ENCODE results near the gene CASP14.

CASP14 gene

DNA sequence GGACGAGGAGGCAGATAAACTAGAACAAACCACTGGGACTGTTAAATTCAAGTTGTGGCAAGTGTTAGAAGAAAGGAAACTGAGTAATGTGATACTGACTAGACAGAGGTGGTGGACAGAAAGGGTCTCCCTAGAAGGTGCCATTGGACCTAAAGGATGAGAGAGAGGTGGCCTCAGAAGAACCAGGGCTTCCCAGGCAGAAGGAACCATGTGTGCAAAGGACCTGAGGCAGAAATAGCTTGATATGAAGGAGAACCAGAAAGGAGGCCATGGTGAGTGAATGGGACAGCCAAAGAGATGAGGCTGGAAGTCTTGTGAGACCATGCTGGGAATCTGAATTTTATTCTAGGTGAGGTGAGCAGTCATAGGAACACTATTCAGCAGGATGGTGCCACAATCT, 55.1 kb downstream of the CASP14 start:
- no peak overlapping the region for H3K4me3 ChIP-seq (ENCODE audit: low read depth, low read length)
- no peak for DNase-seq (ENCODE audit: low read depth)
- TF ChIP-seq, protein P1, sequence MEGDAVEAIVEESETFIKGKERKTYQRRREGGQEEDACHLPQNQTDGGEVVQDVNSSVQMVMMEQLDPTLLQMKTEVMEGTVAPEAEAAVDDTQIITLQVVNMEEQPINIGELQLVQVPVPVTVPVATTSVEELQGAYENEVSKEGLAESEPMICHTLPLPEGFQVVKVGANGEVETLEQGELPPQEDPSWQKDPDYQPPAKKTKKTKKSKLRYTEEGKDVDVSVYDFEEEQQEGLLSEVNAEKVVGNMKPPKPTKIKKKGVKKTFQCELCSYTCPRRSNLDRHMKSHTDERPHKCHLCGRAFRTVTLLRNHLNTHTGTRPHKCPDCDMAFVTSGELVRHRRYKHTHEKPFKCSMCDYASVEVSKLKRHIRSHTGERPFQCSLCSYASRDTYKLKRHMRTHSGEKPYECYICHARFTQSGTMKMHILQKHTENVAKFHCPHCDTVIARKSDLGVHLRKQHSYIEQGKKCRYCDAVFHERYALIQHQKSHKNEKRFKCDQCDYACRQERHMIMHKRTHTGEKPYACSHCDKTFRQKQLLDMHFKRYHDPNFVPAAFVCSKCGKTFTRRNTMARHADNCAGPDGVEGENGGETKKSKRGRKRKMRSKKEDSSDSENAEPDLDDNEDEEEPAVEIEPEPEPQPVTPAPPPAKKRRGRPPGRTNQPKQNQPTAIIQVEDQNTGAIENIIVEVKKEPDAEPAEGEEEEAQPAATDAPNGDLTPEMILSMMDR (IDR thresholded peaks at IDR 0.05; ENCODE audit: low read depth, low read length), result no peak
- no peak for TF ChIP-seq MYC (IDR thresholded peaks at IDR 0.05; ENCODE audit: low read depth, low read length)
- no peak for TF ChIP-seq POLR2A (IDR thresholded peaks at IDR 0.05; ENCODE audit: extremely low read depth, insufficient read length)
- TF ChIP-seq, protein P2, sequence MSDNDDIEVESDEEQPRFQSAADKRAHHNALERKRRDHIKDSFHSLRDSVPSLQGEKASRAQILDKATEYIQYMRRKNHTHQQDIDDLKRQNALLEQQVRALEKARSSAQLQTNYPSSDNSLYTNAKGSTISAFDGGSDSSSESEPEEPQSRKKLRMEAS (IDR thresholded peaks at IDR 0.05; ENCODE audit: low read depth, low read length), result no peak

DNA sequence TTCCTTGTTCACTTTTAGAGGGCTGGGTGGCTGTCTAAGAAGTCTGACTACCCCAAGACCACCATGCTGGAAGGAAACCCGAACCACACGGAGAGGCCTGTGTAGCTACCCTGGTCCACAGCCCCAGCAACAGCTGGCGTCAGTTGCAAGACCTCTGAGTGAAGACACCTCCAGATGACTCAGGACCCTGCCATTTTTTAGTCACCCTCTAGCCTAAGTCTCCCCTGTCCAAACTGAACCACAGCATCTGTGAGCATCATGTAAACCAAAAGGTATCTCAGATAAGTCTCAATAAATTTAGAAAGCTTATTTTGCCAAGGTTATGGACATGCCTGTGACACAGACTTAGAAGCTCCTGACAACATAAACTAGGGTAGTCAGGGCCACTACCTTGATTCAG, 55.8 kb downstream of the CASP14 start:
- no peak for DNase-seq (ENCODE audit: low read depth)
- H3K4me3 ChIP-seq (ENCODE audit: low read depth, low read length), result no peak overlapping the region
- TF ChIP-seq, protein P1 (IDR thresholded peaks at IDR 0.05; ENCODE audit: low read depth, low read length), result no peak
- TF ChIP-seq, protein P2 (IDR thresholded peaks at IDR 0.05; ENCODE audit: low read depth, low read length), result no peak
- TF ChIP-seq MYC (IDR thresholded peaks at IDR 0.05; ENCODE audit: low read depth, low read length) (no peak), POLR2A (IDR thresholded peaks at IDR 0.05; ENCODE audit: extremely low read depth, insufficient read length) (no peak)

DNA sequence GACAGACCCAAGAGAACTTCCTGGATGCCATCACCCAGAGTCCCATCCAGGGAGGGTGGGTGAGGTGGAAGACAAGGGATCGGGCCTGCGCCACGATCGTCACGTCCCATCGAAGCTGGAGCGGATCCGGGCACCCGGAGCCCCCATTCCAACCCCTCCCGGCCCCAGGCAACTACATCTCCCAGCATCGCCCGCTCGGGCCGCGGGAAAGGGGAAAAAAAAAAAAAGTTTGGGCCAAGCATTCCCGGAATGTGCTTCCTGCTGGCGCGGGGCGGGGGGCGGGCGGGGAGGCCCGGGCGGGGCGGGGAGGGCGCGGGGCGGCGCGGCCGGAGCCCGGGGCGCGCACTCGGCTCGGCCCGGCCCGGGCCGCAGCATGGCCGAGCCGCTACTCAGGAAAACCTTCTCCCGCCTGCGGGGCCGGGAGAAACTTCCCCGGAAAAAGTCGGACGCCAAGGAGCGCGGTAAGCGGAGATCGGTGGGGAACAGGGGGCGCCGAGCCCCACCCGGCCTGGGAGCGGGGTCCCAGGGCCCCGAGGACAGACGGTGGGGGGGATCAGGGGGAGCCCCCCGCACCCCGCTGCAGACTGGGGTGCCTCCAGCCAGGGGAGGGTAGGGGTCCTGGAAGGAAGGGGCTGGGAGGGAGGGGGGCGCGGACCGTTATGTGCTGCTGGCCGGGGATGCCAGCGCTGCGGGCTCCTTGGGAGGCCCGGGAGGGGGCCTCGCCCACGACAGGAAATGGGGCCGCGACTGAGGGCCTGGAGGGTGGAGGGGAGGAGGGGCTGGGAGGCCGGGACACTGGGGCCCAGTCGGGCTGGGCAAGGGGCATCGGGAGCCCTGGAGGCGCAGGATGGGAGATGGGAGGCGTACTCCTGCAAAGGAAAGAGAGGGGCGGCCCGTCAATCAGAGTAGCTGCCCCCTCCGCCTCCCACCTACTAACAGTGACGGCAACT, 58.1 kb downstream of the CASP14 start, which contains the start of gene SYDE1:
TSS of gene SYDE1 (plus strand) at position 341 of the 950 bp plus-strand sequence. CDS start at position 374, 33 bp downstream.
- no peak for DNase-seq (ENCODE audit: low read depth)
- H3K4me3 ChIP-seq (ENCODE audit: low read depth, low read length), result no peak within 1 kb of the TSS
- TF ChIP-seq, protein P2 (IDR thresholded peaks at IDR 0.05; ENCODE audit: low read depth, low read length), result no peak
- TF ChIP-seq, protein P1 (IDR thresholded peaks at IDR 0.05; ENCODE audit: low read depth, low read length), result no peak
- TF ChIP-seq POLR2A (IDR thresholded peaks at IDR 0.05; ENCODE audit: extremely low read depth, insufficient read length) (no peak), MYC (IDR thresholded peaks at IDR 0.05; ENCODE audit: low read depth, low read length) (no peak)

Data from NB4 (cell line).